ENCODE data around the gene ZCCHC2. TPM values are rescaled to one million over a fixed set of nuclear protein-coding genes. Genes with fewer than 3 reads are reported as not detected.

The ZCCHC2 gene
- total RNA-seq, 2 donors from 2014 or later = 12.9 to 16.8 TPM

- H3K4me3 ChIP-seq = no peak overlapping the region
- no peak for TF ChIP-seq CTCF (IDR thresholded peaks at IDR 0.05)
- no peaks in the 10 kb centered on the region for H3K27me3 ChIP-seq
- H3K4me1 ChIP-seq = peaks cover 0 to 20% of the 10 kb centered on the region in 2 donors
- H3K36me3 ChIP-seq = peaks cover 7% of the 10 kb centered on the region
- H3K9me3 ChIP-seq = no peaks in the 10 kb centered on the region
- no peak for DNase-seq (ENCODE audit: low spot score)
- H3K27ac ChIP-seq = no peak overlapping the region
Observed at GRCh38 chr18:62583376-62583775, 60.6 kb downstream of the ZCCHC2 start.

- no peaks in the 10 kb centered on the region for H3K27me3 ChIP-seq
- peak; percentile 92 for DNase-seq (ENCODE audit: low spot score)
- H3K36me3 ChIP-seq = peaks cover 7% of the 10 kb centered on the region
- peak; percentile 86 to 97 for TF ChIP-seq CTCF (IDR thresholded peaks at IDR 0.05)
- peak overlapping the region in 1 of 2 donors; percentile 18 for H3K27ac ChIP-seq
- H3K9me3 ChIP-seq = no peaks in the 10 kb centered on the region
- peaks cover 0 to 20% of the 10 kb centered on the region in 2 donors for H3K4me1 ChIP-seq
- no peak overlapping the region for H3K4me3 ChIP-seq
Observed at GRCh38 chr18:62584241-62585120, 61.7 kb downstream of the ZCCHC2 start.

GRCh38 chr18:62585274-62586150 is 62.7 kb downstream of the ZCCHC2 start:
- H3K27ac ChIP-seq = no peak overlapping the region
- no peak for DNase-seq (ENCODE audit: low spot score)
- H3K4me3 ChIP-seq = no peak overlapping the region
- H3K27me3 ChIP-seq = no peaks in the 10 kb centered on the region
- TF ChIP-seq CTCF (IDR thresholded peaks at IDR 0.05) = no peak
- H3K9me3 ChIP-seq = no peaks in the 10 kb centered on the region
- H3K36me3 ChIP-seq = peaks cover 7% of the 10 kb centered on the region
- peaks cover 0 to 20% of the 10 kb centered on the region in 2 donors for H3K4me1 ChIP-seq

- H3K36me3 ChIP-seq = peaks cover 7% of the 10 kb centered on the region
- no peaks in the 10 kb centered on the region for H3K27me3 ChIP-seq
- no peaks in the 10 kb centered on the region for H3K9me3 ChIP-seq
- no peak for DNase-seq (ENCODE audit: low spot score)
- peak; percentile 74 to 92 for TF ChIP-seq CTCF (IDR thresholded peaks at IDR 0.05)
- no peak overlapping the region for H3K4me3 ChIP-seq
- H3K4me1 ChIP-seq = peaks cover 0 to 26% of the 10 kb centered on the region in 2 donors
- H3K27ac ChIP-seq = no peak overlapping the region
Observed at GRCh38 chr18:62586151-62586774, 63.4 kb downstream of the ZCCHC2 start.

- H3K27ac ChIP-seq = no peak overlapping the region
- no peaks in the 10 kb centered on the region for H3K9me3 ChIP-seq
- no peak overlapping the region for H3K4me3 ChIP-seq
- peaks cover 7% of the 10 kb centered on the region for H3K36me3 ChIP-seq
- no peak for TF ChIP-seq CTCF (IDR thresholded peaks at IDR 0.05)
- peaks cover 0 to 32% of the 10 kb centered on the region in 2 donors for H3K4me1 ChIP-seq
- H3K27me3 ChIP-seq = no peaks in the 10 kb centered on the region
- DNase-seq (ENCODE audit: low spot score) = no peak
Observed at GRCh38 chr18:62586781-62587487, 64.1 kb downstream of the ZCCHC2 start.

Measured in right atrium auricular region (tissue), 2 donors.